GM12878 (cell line): ENCODE measurements around the gene CWC27.

Source experiments
- CREB1 ChIP-seq: IDR thresholded peaks from 2 replicates; pipeline ENCODE4 v1.6.1; 2012; ENCODE audit warnings: low read depth, mild to moderate bottlenecking, inconsistent platforms
- MXI1 ChIP-seq: fragments of 150-350 bp; IDR thresholded peaks from 2 replicates; pipeline ENCODE4 v1.6.1; 2011; ENCODE audit warnings: low read depth, mild to moderate bottlenecking, inconsistent platforms, low read length, improper control_type of control experiment
- NRF1 ChIP-seq: conservative IDR thresholded peaks from 2 replicates; pipeline ENCODE4 v1.6.1; 2011; ENCODE audit warnings: mild to moderate bottlenecking, low read depth, low read length, improper control_type of control experiment
- POLR2AphosphoS5 ChIP-seq: IDR thresholded peaks from 2 replicates; pipeline ENCODE4 v1.6.1; 2011; ENCODE audit warnings: mild to moderate bottlenecking, low read length, inconsistent platforms
- SREBF1 ChIP-seq: IDR thresholded peaks from 2 replicates; pipeline ENCODE4 v1.6.1; 2012; ENCODE audit warnings: mild to moderate bottlenecking, low read length
- SREBF2 ChIP-seq: IDR thresholded peaks from 2 replicates; pipeline ENCODE4 v1.6.1; 2012; ENCODE audit warnings: mild to moderate bottlenecking, low read length
- YY1 ChIP-seq: IDR thresholded peaks from 2 replicates; pipeline ENCODE4 v1.6.1; 2011; ENCODE audit warnings: low read depth, mild to moderate bottlenecking, low read length
- ZZZ3 ChIP-seq: IDR thresholded peaks from 2 replicates; pipeline ENCODE4 v1.6.1; 2011; ENCODE audit warnings: low read depth; ENCODE audit not compliant: control insufficient read depth, insufficient read length
- TF ChIP-seq, protein P1 (sequence below), 3 experiments: IDR thresholded peaks in 2 of 3; conservative IDR thresholded peaks in 1 of 3; 2 replicates each; pipeline ENCODE4 v1.5.1; 2011; ENCODE audit warnings: low read depth in 3 of 3, low read length in 3 of 3, mild to moderate bottlenecking in 3 of 3, control low read depth in 2 of 3, moderate library complexity in 2 of 3, inconsistent platforms in 1 of 3, mixed read lengths in 1 of 3; ENCODE audit not compliant: control insufficient read depth in 2 of 3, insufficient read depth in 1 of 3; ENCODE audit errors: extremely low read depth in 1 of 3
- TF ChIP-seq, protein P2 (sequence below): fragments of 450-650 bp; IDR thresholded peaks from 2 replicates; pipeline ENCODE4 v1.6.1; 2017; ENCODE audit warnings: mild to moderate bottlenecking
- TF ChIP-seq, protein P3 (sequence below): IDR thresholded peaks from 2 replicates; pipeline ENCODE4 v1.6.1; 2011; ENCODE audit warnings: borderline replicate concordance, low read depth, mild to moderate bottlenecking, moderate library complexity, low read length; ENCODE audit not compliant: insufficient read depth, poor library complexity, severe bottlenecking

- TF ChIP-seq ZZZ3 (no peak), YY1 (no peak), SREBF2 (no peak), CREB1 (no peak), POLR2AphosphoS5 (no peak), NRF1 (no peak), MXI1 (no peak), SREBF1 (no peak)
- TF ChIP-seq, protein P1, sequence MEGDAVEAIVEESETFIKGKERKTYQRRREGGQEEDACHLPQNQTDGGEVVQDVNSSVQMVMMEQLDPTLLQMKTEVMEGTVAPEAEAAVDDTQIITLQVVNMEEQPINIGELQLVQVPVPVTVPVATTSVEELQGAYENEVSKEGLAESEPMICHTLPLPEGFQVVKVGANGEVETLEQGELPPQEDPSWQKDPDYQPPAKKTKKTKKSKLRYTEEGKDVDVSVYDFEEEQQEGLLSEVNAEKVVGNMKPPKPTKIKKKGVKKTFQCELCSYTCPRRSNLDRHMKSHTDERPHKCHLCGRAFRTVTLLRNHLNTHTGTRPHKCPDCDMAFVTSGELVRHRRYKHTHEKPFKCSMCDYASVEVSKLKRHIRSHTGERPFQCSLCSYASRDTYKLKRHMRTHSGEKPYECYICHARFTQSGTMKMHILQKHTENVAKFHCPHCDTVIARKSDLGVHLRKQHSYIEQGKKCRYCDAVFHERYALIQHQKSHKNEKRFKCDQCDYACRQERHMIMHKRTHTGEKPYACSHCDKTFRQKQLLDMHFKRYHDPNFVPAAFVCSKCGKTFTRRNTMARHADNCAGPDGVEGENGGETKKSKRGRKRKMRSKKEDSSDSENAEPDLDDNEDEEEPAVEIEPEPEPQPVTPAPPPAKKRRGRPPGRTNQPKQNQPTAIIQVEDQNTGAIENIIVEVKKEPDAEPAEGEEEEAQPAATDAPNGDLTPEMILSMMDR (IDR thresholded peaks at IDR 0.05 in 2 of 3, conservative IDR thresholded peaks at IDR 0.05 in 1 of 3; ENCODE audit: control insufficient read depth in 2 of 3, extremely low read depth in 1 of 3, insufficient read depth in 1 of 3, low read depth in 3 of 3, low read length in 3 of 3): no peak
- TF ChIP-seq, protein P2, sequence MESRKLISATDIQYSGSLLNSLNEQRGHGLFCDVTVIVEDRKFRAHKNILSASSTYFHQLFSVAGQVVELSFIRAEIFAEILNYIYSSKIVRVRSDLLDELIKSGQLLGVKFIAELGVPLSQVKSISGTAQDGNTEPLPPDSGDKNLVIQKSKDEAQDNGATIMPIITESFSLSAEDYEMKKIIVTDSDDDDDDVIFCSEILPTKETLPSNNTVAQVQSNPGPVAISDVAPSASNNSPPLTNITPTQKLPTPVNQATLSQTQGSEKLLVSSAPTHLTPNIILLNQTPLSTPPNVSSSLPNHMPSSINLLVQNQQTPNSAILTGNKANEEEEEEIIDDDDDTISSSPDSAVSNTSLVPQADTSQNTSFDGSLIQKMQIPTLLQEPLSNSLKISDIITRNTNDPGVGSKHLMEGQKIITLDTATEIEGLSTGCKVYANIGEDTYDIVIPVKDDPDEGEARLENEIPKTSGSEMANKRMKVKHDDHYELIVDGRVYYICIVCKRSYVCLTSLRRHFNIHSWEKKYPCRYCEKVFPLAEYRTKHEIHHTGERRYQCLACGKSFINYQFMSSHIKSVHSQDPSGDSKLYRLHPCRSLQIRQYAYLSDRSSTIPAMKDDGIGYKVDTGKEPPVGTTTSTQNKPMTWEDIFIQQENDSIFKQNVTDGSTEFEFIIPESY: no peak
- TF ChIP-seq, protein P3, sequence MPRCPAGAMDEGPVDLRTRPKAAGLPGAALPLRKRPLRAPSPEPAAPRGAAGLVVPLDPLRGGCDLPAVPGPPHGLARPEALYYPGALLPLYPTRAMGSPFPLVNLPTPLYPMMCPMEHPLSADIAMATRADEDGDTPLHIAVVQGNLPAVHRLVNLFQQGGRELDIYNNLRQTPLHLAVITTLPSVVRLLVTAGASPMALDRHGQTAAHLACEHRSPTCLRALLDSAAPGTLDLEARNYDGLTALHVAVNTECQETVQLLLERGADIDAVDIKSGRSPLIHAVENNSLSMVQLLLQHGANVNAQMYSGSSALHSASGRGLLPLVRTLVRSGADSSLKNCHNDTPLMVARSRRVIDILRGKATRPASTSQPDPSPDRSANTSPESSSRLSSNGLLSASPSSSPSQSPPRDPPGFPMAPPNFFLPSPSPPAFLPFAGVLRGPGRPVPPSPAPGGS: no peak
Measured at GRCh38 chr5:64914396-64914795, 145.7 kb downstream of the CWC27 start.
